ENCODE data around the gene ZBED4.
"Not testable (repeated sequence)": the region's sequence is repeated elsewhere in the genome, so short reads cannot be mapped to it uniquely, and the experiment has no call there.

The ZBED4 gene

DNA sequence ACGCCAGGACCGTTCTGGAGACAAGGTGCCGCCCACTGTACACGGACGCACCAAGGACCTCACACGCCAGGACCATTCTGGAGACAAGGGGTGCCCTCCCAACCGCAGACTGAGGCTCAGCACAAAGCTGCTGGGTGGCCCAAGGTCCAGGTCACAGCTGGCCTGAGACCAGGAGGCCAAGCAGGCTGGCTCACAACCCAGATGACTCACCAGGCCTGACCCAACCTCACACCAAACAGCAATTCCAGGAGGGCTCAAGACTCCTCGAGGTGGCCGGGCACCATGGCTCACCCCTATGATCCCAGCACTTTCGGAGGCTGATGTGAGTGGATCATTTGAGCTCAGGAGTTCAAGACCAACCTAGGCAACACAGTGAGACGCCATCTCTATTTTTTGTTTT is 40.8 kb upstream of the ZBED4 start:
- H3K4me3 ChIP-seq (ENCODE audit: low read length) = no peak overlapping the region
- TF ChIP-seq, protein P1, sequence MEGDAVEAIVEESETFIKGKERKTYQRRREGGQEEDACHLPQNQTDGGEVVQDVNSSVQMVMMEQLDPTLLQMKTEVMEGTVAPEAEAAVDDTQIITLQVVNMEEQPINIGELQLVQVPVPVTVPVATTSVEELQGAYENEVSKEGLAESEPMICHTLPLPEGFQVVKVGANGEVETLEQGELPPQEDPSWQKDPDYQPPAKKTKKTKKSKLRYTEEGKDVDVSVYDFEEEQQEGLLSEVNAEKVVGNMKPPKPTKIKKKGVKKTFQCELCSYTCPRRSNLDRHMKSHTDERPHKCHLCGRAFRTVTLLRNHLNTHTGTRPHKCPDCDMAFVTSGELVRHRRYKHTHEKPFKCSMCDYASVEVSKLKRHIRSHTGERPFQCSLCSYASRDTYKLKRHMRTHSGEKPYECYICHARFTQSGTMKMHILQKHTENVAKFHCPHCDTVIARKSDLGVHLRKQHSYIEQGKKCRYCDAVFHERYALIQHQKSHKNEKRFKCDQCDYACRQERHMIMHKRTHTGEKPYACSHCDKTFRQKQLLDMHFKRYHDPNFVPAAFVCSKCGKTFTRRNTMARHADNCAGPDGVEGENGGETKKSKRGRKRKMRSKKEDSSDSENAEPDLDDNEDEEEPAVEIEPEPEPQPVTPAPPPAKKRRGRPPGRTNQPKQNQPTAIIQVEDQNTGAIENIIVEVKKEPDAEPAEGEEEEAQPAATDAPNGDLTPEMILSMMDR (IDR thresholded peaks at IDR 0.05; ENCODE audit: insufficient read depth, low read depth, low read length, missing control alignments) = no peak
- DNase-seq (ENCODE audit: low read depth) = no peak

DNA sequence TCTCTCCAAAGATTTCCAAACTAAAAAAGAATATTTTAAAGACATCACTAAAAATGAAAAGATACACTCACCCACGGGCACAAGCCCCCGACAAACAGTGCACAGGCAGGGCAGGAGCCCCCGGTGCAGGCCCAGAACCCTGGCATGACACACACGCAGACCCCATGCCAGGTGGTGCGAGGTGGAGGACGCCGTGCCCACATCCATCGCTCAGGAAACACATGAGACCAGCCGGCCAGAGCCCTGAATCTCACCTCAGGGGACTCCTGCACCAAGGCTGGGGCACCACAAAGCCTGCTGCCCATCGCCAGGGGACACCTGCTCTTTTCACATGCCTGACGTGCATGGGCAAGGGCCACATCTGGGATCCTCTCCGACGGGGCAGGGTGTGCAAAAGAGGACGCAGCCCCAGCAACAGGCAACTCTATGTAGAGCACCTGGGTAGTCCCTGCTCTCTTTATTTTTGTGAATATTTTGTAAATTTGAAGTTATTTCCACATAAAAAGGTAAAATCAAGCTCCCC is 39.4 kb upstream of the ZBED4 start:
- no peak overlapping the region for H3K4me3 ChIP-seq (ENCODE audit: low read length)
- TF ChIP-seq, protein P1 (IDR thresholded peaks at IDR 0.05; ENCODE audit: insufficient read depth, low read depth, low read length, missing control alignments) = no peak
- DNase-seq (ENCODE audit: low read depth) = no peak

DNA sequence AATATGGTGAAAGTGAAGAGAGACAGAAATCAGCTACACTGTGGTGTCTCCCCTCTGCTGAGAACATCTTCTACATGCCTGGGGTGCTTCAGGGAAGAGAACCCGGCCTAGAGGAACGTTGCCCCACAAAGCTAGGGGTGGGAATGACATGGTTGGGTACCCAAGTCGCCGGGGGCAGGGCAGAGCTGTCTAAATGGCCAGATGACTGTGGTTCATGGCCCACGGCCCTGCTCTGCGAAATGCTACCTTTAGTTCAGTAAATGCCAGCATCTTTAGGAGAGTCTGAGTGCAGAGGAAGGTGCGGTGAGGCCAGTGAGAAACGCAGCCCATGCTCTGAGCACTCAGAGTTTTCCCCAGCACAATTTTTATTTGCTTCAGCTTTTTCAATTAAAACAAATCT is 38.8 kb upstream of the ZBED4 start:
- TF ChIP-seq, protein P1 (IDR thresholded peaks at IDR 0.05; ENCODE audit: insufficient read depth, low read depth, low read length, missing control alignments) = no peak
- no peak for DNase-seq (ENCODE audit: low read depth)
- H3K4me3 ChIP-seq (ENCODE audit: low read length) = no peak overlapping the region

DNA sequence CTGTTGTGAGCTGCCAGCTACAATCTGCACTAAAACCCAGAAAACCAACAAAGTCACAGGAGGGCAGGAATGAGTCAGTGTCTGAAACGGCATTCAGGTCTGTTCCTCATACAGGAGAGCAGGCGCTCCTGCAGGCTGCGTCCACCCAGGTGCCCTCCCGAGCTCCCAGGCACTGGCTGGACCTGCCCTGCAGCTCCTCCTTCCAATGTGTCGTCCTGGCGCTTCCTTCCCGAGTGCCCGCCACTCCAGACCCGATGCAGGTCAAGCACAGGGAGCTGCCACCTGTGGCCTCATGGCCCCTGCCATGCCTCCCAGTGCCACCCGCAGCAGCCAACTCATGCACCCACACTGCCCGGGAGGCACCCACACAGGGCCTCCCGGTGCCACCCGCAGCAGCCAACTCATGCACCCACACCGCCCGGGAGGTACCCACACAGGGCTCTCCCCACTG is 38.0 kb upstream of the ZBED4 start:
- DNase-seq (ENCODE audit: low read depth) = no peak
- TF ChIP-seq, protein P1 (IDR thresholded peaks at IDR 0.05; ENCODE audit: insufficient read depth, low read depth, low read length, missing control alignments) = no peak

DNA sequence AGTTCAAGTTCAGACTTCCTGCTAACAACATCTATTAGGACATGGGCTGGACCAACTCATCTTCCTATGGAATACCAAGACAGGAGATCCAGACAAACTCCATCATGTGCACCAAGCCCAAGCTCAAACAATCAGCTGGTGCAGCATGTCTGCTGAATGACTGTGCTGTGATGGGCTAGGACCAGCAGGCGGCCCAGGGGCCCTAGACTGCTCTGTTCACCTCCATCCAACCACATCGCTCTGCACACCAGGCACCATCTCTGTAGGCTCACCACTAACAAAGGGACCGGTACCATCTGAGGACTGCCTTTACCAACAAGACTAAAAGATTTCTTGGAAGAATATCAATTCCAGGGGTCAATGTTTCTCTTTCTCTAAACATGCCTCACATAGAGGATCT is 36.3 kb upstream of the ZBED4 start:
- TF ChIP-seq, protein P1 (IDR thresholded peaks at IDR 0.05; ENCODE audit: insufficient read depth, low read depth, low read length, missing control alignments) = no peak
- no peak overlapping the region for H3K4me3 ChIP-seq (ENCODE audit: low read length)
- no peak for DNase-seq (ENCODE audit: low read depth)

More for the DNA sequence above, 38.0 kb upstream of the ZBED4 start:
- H3K4me3 ChIP-seq (ENCODE audit: low read length) = no peak overlapping the region

DNA sequence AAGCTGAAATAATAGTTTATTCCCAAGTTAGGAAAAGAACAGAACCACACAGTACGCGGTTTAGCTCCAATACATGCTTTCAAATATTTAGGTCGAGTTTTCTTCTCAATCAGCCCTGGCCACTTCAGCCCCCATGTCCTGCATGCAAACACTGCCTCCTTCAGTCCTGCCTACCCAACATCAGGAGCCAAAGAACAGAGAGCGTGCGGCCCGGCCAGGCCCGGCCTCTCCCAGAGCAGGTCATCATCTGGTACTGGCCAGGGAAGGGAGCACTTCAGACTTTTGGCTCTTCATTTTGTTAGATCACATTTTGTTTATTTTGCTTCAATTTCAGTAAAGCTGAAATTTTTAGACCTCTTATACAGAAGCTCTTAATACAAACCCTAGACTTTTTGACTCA is 32.7 kb upstream of the ZBED4 start:
- no peak for DNase-seq (ENCODE audit: low read depth)
- H3K4me3 ChIP-seq (ENCODE audit: low read length) = no peak overlapping the region
- TF ChIP-seq, protein P1 (IDR thresholded peaks at IDR 0.05; ENCODE audit: insufficient read depth, low read depth, low read length, missing control alignments) = no peak

DNA sequence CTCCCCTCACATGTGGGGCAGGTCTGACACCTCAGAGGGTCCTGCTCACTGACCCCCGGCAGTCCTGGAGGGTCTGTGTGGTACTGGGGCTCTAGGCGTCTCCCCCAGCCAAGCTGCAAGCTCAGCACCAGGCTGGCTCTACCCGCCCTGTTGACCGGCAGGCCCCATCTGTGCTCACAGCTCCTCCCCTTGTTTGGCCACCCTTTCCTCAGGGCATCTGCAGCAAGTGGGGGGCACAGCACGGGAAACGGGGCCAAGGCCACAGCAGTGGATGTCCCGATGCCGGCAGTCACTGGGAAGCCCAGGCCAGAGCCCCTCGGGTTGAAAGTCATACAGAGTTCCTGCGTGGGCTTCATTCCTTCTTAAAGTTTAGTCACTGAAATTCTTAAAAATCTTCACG is 31.9 kb upstream of the ZBED4 start:
- DNase-seq (ENCODE audit: low read depth); H3K4me3 ChIP-seq (ENCODE audit: low read length): not testable (repeated sequence)
